Pulmonary artery endothelial cell (primary cell): ENCODE measurements around the gene NYNRIN. TPM values are rescaled to one million over a fixed set of nuclear protein-coding genes. Genes with fewer than 3 reads are reported as not detected.

Source experiments
- DNase-seq: peaks from one replicate; pipeline ENCODE4 v3.0.0-alpha.2; 2011; ENCODE audit warnings: low read depth, low spot score
- total RNA-seq: library from RNA; depleted of rRNA; stranded (reverse); fragments of >200 nt; gene quantifications from 2 replicates; pipeline ENCODE4 v1.2.3, GENCODE V29; 2014

The NYNRIN gene
- total RNA-seq, 1 donor from 2014 or later = 10.5 TPM

DNA sequence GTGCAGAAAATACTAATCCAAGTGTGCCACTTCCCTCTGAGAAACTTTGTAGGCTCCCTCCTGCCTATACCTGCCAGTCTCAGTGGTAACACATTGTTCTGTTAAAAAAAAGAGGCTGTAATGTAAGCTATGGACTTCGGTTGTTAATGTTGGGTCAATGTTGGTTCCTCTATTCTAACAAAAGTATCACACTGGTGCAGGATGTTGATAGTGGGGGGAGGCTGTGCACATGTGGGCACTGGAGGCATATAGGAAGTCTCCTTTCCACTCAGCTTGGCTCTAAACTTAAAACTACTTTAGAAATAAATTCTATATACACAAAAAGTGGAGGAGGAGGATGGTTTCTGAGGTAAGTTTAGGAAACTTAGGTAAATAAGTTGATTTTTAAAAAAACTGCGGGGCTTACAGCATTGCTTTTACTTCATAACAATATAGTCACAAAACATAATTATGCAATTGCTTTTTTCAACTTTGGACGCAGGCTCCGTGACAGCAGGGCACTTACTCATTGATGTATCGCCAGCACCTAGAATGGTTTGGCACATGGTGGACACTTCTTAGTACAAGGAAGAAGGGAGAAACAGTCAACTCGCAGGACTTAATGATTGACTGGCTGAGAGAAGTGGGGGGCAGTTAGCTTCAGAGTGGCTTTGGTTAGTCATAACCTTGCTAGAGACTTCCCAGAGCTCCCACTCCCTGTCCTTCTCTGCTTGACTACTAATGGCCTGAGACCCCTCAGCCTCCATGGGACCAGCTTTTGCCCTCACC, 7.9 kb upstream of the NYNRIN start:
- DNase-seq = no peak

DNA sequence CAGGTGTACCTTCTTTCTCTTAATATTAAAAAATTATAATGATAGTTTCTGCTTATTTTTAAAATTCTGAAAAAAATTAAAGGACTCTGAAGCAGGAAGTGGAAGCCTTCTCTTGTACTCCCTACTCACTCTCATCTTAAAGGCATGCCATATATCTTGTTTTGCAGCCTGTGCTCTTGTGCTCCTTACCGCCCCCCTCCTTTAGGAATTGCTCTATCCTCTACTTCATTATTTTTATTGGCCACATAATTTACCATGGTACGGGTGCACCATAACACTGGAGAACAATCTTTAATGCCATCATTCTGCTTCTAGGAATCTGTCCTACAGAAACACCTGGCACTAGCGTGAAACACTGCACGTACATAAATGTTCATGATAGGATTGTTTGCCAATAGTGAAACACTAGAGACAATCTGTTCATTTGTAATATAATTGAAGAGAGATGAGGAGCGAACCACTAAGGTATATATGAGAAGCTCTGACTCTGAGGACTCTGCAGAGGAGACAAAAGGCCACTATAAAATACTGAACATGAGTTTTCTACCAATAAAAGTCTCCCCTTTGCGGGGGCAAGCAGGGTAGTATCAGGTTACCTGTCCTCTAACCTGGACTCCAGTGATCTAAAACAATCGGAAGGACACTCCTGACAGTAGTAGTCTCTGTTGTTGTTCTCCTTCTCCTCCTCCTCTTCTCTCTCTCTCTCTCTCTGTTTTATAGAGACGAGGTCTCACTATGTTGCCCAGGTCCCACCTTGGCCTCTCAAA, 6.3 kb upstream of the NYNRIN start:
- no peak for DNase-seq

DNA sequence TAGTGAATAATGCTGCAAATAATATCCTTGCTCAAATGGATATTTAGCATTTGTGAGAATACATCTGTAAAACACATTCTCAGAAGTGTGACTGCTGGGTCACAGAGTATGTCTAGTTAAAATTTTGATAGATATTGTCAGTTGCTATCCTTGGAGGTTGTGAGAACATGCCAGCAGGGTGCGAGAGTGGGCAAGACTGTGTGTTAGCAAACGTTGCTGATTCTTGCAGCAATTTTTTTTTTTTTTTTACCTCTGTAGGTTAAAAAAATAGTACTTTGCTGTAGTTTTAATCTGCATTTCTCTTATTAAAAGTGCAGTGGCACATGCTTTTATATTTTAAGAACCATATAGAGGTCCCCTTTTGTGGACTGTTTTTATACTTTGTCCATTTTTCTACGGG, 4.5 kb upstream of the NYNRIN start:
- DNase-seq = no peak

DNA sequence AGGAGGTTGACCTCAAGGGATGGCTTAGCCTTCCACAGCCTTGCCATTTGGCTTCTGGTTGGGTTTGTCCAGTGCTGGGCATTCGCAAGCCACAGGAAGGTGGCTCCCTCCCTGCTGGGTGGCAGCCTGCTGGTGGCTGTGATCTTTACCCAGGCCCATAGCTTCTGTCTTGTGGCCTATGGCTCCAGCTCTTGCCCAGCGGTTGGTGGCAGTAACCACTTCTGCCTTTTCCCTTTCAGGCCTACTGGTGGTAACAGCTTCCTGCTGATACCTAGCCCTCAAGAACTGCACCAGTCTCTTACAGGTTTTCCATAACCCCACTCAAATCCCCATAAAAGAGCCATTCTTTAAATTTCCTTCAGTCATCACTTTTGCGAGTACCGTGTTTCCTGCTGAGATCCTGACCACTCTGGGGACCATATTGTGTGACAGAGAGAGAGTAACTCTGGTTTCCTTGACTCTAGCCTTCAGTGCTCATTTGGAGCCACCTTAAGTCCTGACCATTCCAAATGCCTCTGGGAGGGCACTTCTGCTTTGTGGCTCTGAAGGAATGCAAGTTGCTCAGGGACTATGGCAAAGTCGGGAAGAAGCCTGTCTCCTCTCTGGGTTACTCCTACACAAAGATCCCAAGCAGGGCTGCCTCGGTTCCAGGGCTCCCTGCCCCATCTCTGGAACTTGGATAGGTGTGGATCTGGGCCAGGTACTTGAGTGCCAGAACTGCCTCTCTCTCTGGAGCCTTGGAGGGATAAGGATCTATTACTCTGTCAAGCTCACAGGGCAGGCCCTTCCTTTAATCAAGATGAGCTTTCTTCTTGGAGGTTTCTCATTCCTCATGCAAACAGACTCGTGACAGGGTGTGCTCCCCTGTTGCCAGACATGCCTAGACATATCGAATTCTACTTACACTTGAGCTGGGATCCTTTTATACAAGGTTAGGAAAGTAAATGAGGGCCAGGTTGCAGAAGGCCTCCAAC, 2.9 kb upstream of the NYNRIN start:
- DNase-seq = no peak

DNA sequence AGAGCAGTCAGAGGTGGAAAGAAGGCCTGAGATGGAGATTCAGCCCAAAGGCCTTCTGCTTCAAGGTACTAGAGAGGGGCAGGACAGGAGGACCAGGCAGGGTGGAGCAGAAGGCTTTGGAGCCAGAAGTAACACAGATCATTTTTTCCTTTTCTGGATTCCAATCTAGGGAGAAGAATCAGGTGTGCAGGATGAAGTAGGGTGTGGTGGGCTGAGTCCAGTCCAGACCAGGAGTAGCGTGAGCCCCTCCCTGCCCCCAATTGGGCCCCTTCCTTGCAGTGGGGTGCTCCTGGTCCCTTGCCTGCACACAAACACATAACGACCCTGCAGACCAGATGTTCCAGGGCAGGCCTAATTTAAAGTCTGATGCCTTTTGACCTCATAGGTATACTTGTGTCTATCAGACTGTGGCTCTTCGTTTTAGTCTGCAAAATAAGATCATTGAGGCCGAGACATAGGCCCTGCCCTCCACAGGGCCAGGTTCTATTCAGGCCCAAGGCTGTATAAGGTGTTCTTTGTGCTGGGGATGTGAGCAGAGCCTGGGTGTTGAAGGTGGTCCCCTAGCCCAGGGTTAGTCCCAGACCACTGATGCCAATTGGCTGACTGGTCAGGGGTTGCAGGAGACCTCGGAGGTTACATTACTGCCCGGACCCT, 1.0 kb upstream of the NYNRIN start:
- no peak for DNase-seq

DNA sequence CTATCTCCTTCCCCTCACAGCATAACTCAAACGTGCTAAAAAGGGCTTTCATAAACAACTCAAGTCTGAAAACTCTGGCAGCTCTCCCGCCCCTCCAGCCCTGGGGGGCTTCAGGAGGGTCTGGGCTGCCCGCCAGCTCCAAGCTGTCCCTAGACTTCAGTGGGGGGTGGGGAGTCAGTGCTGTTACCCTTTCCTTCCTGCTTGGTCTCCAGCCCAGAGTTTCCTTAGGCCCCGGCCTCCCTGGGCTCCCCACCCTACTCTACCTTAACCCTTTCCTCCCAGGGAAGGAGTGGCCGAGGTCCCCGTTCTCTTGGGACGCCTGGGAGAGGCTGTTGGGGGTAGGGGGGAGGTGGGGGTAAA, 530 bp upstream of the NYNRIN start:
- no peak for DNase-seq

DNA sequence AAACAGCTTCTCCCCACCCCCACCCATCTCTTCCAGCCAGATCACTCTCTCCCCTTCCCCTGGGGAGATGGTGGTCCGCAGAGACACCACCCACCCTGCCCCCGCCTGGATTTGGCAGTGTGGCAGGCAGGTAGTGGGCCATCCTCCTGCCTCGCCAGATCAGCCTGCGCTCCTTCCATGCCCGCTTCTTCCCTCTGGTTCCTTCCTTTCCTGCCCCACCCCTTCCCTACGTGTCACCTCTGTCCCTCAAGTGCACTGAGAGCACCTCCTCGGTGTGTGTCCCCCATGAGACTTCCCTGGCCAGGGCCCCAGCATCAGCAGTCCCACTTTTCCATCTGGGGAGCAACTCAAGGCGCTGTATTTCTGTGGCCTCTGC, 632 bp downstream of the NYNRIN start:
- no peak for DNase-seq

DNA sequence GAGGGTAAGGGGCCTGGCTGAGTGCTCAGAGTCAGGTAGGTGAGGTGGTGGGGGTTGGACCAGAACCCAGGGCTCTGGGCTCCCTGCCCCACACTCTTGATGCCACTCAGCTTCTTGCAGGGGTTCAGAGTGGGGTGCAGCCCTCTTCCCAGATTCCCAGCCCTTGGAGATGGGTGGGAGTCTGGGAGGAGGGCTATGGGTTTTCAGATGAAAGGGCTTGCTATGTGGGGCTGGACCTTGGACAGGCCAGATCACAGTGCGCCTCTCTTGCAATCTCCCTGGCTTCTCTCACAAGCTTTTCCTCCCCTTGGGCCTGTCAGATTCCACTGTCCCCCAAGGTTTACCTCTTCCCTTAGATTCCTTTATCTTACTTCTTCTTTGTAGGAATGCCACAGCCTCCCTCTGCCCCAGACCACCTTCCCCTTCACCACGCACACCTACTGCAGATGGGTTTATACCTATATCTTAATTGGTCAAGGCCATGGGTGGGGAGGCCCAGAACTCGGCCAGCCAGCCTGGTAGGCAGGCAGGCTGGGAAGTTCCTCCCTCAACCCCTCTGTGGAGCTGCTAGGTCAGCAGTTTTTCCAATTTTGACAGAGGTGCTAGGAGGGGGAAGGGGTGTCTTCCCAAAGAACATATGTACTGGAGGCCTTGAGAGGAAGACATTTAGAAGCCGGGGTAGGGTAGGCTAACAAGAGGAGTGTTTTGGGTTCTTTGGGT, 1.4 kb downstream of the NYNRIN start:
- DNase-seq = no peak

DNA sequence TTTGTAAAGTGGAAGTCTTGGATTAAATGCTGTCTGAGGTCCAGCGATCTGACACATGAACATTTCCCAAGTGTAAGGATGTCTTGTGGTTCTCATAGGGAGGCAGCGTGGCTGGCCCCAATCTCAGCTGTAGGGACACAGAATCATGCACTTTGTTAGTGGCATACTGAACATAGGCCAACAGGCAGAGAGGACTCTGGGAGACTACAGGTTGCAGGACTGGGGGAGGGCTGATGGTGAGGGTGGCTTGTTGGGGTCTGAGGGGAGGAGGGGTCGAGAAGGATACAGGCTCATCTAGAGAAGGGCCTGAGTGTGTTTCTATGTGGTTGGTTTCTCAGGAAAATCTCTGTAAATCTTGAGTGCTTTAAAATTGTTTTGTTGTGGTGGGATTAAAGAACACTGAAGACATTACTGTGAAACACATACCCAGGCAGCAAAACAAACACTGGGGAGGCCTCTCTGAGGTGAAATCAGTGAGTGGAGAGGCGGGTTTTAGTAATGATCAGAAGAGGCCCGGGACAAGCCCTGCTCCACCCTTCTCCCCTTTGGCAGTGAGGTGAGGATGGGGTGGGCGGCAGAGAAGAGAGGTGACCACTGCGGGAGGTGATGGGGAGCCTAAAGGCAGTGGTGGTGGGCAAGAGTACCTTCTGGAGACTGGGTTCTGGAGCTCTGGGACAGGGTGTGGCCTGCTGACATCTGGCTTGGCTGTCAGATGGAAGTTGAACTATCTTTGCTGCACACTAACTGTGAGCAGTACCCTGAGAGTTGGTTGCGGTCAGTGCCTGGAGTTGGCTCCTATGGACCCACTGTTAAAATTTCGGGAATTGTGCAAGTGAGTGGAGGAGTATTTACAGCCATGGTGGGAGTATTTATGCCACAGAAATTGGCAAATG, 3.3 kb downstream of the NYNRIN start:
- DNase-seq = no peak

DNA sequence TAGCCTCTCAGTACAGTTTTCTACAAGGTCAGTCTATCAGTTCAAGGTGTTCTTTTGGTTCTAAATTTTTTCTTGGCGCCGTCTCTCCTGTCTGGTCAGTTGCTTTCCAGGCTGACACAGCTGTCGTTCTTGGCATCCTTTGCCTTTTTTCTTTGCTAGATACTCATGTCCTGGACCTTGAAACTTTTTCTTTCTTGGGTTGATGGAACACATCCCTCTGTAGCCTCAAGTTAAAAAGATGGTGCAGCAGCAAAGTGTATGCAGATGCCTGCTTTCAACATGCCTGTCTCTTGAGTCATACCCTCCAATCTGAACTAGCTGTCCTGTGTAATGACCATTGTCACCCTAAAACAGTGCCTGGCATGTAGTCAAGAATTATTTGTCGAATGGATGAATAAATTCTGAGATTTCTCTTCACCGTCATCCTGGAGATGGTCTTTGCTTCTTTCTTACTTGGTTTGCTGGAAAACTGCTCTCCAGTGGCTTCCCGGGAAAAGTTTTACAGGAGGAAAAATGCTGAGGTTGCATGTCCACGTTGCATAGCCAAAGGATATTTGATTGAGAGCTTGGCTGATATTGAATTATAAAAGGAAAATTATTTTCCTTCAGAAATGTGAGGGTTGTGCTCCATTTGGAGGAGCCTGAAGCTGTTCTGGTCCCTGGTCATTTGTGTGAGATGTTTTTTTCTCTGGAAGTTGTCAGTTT, 4.6 kb downstream of the NYNRIN start:
- DNase-seq = no peak

DNA sequence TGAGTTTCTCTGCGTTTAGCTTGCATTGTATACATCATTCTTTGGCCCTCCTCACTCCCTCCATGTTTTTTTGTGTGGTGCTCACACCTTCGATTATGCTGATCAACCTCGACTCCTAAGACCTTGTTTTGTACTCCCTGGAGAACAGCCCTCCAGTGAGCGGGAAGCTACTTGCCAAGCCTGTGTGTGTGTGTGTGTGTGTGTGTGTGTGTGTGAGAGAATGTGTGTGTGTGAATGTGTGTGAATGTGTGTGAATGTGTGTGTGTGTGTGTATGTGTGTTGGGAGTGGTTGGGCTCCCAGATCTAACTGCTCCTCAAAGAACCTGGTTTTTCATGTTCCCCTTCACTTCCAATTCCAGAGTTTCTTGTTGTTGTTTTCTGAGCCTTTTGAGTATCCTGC, 6.0 kb downstream of the NYNRIN start:
- DNase-seq = no peak

DNA sequence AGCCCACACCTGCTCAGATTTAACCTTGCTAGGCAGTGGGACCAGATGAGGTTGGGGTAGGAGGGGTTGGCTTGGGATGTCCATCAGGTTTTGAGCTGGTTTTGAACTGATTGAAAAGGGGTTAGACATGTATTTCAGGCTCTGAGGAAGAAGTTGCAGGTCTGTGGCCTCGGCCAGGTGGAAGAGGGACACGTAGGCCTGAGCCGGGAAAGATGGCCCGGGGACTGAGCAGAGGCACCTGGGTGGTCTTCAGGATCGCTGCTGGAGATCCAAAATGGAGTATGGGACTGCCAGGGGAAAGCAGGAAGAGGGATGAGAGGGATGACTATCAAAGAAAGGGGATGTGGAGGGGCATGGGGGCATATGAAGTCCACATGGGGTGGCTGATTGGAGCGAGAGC, 7.6 kb downstream of the NYNRIN start:
- no peak for DNase-seq

DNA sequence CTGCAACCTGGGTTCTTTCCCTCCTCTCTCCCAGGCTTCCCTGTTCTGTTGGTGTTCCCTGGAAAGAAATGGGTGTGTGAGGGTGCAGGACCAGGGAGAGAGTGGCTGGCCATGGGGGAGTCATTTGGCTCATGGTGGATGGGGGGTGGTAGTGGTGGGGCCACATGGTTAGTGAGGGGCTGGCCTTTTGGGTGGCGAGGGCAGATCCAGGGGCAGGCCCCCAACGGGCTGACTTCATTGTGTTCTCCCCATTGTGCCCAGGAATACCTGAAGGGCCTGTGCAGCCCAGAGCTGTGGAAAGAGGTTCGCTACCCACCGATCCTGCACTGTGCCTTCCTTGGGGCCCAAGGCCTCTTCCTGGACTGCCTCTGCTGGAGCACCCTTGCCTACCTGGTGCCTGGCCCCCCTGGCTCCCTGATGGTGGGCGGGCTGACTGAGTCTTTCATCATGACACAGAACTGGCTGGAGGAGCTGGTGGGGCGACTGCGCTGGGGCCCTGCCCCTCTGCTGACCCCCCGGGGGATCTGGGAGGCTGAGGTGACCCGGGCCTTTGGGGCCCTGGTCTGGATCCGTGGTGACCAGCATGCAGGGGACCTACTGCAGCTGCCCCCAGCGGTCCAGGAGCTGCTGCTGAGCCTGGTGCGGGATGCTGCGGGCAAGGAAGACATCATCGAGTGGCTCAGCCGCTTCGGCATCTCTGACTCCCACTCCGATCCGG, 9.0 kb downstream of the NYNRIN start:
- no peak for DNase-seq

DNA sequence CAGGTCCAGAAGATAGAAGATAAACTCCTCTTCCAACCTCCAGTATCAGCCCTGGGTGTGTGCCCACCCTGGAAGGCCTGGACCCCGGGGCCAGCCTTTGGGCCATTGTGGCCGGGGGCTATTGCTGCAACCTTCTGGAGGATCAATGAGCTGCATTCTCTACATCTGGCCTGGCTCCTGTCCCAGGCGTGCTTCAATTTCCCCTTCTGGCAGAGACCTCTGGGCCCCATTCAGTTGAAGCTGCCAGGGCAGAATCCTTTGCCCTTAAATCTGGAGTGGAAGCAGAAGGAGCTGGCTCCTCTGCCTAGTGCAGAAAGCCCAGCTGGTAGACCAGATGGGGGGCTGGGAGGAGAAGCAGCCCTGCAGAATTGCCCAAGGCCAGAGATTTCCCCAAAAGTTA, 10.0 kb downstream of the NYNRIN start:
- DNase-seq = no peak

DNA sequence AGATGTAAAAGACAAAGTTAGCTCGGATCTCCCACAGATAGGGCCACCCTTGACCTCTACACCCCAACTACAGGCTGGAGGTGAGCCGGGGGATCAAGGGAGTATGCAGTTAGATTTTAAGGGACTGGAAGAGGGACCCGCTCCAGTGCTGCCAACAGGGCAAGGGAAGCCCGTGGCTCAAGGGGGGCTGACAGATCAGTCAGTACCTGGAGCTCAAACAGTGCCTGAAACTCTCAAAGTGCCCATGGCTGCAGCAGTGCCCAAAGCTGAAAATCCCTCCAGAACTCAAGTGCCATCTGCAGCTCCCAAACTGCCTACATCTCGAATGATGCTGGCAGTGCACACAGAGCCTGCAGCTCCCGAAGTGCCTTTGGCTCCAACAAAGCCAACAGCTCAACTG, 10.4 kb downstream of the NYNRIN start:
- DNase-seq = no peak

DNA sequence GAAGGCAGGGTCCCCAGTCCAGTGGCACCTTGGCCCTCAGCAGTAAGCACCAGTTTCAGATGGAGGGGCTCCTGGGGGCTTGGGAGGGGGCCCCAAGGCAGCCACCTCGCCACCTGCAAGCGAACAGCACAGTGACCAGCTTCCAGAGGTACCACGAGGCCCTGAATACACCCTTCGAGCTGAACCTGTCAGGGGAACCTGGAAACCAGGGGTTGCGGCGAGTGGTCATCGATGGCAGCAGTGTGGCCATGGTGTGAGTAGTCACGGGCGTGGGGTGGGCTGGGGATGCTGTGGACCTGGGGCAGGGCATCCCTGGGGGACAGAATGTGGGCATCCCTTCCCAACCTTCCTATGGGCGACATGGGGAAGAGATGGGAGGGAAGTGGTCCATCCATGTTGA, 11.2 kb downstream of the NYNRIN start:
- DNase-seq = no peak

DNA sequence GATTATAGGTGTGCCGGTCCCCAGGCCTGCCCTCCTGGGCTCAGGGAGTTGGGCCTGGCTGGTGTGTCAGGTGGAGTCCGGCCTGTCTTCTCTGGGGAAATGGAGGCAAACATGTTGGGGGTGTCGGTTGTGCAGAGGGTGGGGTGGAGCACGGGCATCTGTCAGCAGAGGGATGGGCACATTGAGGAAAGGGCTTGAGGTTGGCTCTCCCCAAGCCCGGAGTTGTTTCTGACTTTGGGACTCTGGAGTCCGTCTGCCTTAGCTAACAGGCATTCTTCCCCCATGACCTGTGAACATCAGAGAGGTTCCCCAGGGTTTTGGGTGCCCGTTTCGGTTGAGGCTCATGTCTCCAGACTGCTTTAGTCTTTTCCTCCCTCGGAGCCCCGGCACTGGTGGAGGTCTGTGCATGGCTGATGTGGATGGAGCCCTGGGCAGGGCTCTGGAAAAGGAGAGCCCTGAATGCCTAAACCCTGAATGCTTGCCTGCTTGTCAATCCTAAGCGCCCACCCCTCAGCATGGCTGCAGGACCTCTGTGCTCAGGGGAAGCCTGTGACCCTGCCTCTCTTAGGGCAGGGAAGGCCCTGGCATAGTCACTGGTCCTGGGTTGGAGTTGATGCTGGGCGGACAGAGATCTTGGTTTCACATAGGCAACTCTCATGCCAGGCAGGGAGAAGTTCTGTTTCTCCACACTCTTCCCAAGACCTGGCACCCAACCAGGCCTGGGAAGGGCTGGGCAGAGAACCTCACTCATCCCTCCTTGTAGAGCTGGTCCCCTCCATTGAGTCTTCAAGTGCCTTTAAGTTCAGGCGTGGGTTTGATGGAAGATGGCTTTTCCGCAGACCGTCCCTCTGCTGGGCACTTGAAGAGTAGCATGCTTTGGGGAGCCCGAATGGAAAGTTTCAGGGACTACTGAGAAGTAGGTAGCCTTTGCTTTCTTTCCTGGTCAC, 12.9 kb downstream of the NYNRIN start:
- DNase-seq = no peak
